GM12875 (cell line): ENCODE data around the gene TPRN.

ENCODE experiments used
- H3K4me3 ChIP-seq: one replicate; pipeline ENCODE4 v1.5.1; 2011; ENCODE audit warnings: low read depth, low read length, control low read depth
- CTCF ChIP-seq: IDR thresholded peaks from 2 replicates; pipeline ENCODE4 v1.5.1; 2011; ENCODE audit warnings: low read depth, mild to moderate bottlenecking, control low read depth, inconsistent platforms, low read length, moderate library complexity, borderline replicate concordance; ENCODE audit not compliant: insufficient read depth

Gene TPRN

GRCh38 chr9:137237759-137238726 is 37.5 kb upstream of the TPRN start:
- no peak overlapping the region for H3K4me3 ChIP-seq
- TF ChIP-seq CTCF, result no peak

- no peak for TF ChIP-seq CTCF
- H3K4me3 ChIP-seq, result peak overlapping the region; percentile 31
These were observed 36.4 kb upstream of the TPRN start for GRCh38 chr9:137236936-137237421.

- H3K4me3 ChIP-seq, result peak overlapping the region; percentile 31
- TF ChIP-seq CTCF, result peak; percentile 100
These were observed 35.8 kb upstream of the TPRN start for GRCh38 chr9:137236238-137236935.

- TF ChIP-seq CTCF, result peak; percentile 21; the same call in 1 of the 2 replicates
- H3K4me3 ChIP-seq, result no peak overlapping the region
These were observed 35.1 kb upstream of the TPRN start for GRCh38 chr9:137235424-137236237.

- H3K4me3 ChIP-seq, result no peak overlapping the region
- no peak for TF ChIP-seq CTCF
These were observed 34.4 kb upstream of the TPRN start for GRCh38 chr9:137234758-137235423.

- no peak for TF ChIP-seq CTCF
- H3K4me3 ChIP-seq, result no peak overlapping the region
These were observed 33.6 kb upstream of the TPRN start for GRCh38 chr9:137234055-137234697.
